Bronchial epithelial cell (primary cell): Measurements from ENCODE around the gene ANO10. TPM values are rescaled to one million over a fixed set of nuclear protein-coding genes. Genes with fewer than 3 reads are reported as not detected.
A peak's percentile ranks its signal among the peaks of the same experiment; 100 is the strongest.

ENCODE experiments used
- DNase-seq: peaks from one replicate; pipeline ENCODE4 v3.0.0-alpha.2; 2010; ENCODE audit warnings: low read depth
- FAIRE-seq: peaks from 2 replicates; lab custom pipeline; 2011; peaks lifted over from hg19 to GRCh38; lab: Jason Lieb, UNC
- H3K27me3 ChIP-seq: 2 replicates; pipeline ENCODE4 v1.5.1; 2011; ENCODE audit warnings: low read length; ENCODE audit not compliant: control insufficient read depth, insufficient read depth
- H3K36me3 ChIP-seq: 2 replicates; pipeline ENCODE4 v1.5.1; 2011; ENCODE audit warnings: low read length; ENCODE audit not compliant: control insufficient read depth, insufficient read depth
- H3K4me3 ChIP-seq: 2 replicates; pipeline ENCODE4 v1.5.1; 2011; ENCODE audit warnings: mild to moderate bottlenecking, low read depth, low read length, control low read depth
- total RNA-seq: library from RNA; depleted of rRNA; stranded (reverse); fragments of >200 nt; gene quantifications from 2 replicates; pipeline ENCODE4 v1.2.1, GENCODE V29; 2014
- TF ChIP-seq, protein P1 (sequence below): IDR thresholded peaks from 2 replicates; pipeline ENCODE4 v1.5.1; 2011; ENCODE audit warnings: mild to moderate bottlenecking, moderate library complexity, low read length, control low read depth, inconsistent platforms; ENCODE audit not compliant: insufficient read depth, severe bottlenecking

Gene ANO10
- total RNA-seq, 1 donor from 2014 or later, result 25.8 TPM

DNA sequence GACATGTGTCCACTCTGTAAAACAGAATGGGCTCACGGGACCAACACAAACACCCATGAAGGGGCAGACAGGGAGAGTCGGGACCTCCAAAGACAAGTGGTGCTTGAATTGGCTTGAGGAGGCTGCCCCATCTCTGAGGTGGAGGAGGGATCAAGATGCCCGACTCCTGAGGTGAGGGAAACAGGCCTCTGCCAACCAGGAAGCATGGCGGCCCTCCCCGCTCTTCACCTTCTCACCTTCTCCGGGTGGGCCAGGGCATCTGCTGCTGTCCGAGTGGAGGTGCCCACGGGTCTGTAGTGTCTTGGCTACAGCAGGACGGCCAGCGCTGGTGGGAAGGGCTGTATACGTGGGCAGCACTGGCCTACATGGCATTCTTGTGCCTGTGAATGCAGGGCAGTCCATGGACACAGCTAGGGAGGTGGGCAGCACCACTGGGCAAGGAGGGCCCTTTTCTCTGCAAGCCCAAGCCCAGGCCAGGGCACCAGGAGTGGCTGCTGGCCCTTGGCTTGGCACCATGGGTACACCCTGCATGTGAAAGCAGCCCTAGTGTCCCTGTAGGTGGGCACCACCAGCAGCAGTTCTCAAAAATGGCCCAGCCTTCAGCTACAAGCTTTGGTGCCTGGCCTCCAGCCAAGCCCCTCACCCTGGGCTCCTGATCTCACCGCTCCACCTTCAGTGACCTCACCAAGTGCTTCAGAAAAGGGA, 256.1 kb downstream of the ANO10 start:
- TF ChIP-seq, protein P1, sequence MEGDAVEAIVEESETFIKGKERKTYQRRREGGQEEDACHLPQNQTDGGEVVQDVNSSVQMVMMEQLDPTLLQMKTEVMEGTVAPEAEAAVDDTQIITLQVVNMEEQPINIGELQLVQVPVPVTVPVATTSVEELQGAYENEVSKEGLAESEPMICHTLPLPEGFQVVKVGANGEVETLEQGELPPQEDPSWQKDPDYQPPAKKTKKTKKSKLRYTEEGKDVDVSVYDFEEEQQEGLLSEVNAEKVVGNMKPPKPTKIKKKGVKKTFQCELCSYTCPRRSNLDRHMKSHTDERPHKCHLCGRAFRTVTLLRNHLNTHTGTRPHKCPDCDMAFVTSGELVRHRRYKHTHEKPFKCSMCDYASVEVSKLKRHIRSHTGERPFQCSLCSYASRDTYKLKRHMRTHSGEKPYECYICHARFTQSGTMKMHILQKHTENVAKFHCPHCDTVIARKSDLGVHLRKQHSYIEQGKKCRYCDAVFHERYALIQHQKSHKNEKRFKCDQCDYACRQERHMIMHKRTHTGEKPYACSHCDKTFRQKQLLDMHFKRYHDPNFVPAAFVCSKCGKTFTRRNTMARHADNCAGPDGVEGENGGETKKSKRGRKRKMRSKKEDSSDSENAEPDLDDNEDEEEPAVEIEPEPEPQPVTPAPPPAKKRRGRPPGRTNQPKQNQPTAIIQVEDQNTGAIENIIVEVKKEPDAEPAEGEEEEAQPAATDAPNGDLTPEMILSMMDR, result no peak
- H3K36me3 ChIP-seq, result peaks cover 1% of the 10 kb centered on the region
- DNase-seq (no peak), FAIRE-seq (peak; percentile 70)
- no peak overlapping the region for H3K4me3 ChIP-seq
- H3K27me3 ChIP-seq, result no peaks in the 10 kb centered on the region

DNA sequence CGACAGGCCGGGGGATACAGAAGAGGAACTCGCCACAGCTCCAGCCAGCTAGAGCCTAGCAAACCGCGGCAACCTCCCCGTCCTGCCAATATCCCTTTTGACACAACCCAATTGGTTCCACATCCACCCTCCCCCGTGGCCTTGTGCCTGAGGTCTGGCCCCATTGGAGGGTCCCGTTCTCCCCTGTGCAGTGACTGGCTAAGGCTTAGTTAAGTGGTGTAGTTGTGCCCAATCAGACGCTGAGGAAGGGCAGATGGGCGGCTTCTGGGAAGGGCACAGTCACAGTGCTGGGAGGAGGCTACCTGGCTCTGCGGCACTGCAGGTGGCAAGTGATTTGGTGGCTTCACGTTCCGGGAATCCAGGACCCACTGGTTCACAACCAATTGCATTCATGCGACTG, 256.9 kb downstream of the ANO10 start:
- no peaks in the 10 kb centered on the region for H3K27me3 ChIP-seq
- H3K4me3 ChIP-seq, result no peak overlapping the region
- no peak for DNase-seq
- FAIRE-seq, result no peak
- peaks cover 1% of the 10 kb centered on the region for H3K36me3 ChIP-seq
- TF ChIP-seq, protein P1, result no peak

DNA sequence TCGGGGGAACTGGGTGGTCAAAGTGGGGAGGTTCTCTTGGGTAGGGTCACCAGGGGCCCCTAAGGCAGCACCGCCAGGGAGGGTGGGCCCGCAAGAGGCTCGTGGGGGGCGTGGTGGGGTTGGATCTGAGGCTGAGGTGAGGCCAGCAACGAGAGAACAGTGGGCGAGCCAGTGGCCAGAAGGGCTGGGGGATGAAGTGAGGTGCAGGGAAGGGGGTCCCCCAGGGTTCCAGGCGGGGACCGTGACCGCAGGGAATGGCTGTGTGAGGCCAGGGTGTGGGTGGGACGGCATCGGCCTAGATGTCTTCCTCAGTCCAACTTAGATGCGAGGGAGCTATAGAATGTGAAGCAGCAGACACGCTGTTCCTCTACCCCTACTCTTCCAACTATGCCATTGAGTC, 257.3 kb downstream of the ANO10 start:
- FAIRE-seq, result no peak
- Histone ChIP-seq H3K4me3 (no peak overlapping the region), H3K27me3 (no peaks in the 10 kb centered on the region), H3K36me3 (peaks cover 1% of the 10 kb centered on the region)
- TF ChIP-seq, protein P1, result no peak
- no peak for DNase-seq

DNA sequence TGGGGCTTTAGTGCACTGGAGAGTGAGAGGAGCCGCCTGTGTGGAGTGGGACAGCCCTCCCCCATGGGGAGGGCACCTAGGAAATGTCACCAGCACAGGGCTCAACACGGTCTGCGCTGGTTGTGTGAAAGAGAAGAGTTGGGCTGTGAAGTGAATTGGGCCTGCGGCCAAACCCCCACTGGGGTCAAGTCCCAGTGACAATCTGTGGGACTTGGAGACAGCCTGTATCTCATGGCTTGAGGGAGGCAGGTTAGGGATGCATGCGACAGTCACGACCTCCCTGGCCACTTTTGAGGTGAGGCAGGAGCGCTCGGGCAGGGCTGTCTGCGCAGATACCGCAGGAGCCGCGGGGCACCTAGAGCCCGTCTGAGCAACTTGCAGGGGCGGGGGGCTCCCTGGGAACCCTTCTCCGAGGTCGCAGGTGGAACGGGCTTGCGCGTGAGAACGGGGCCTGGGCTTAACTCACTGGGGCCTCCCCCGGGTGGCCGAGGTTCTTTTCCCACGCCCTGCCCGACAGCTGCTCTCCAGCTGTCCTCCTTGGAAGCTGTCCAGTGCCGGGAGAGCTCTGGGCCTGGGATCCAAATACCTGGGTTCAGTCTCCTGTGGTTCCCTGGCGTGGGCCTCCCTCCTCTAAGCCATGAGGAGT, 258.1 kb downstream of the ANO10 start:
- FAIRE-seq (no peak), DNase-seq (no peak)
- Histone ChIP-seq H3K27me3 (no peaks in the 10 kb centered on the region), H3K4me3 (no peak overlapping the region), H3K36me3 (peaks cover 1% of the 10 kb centered on the region)
- TF ChIP-seq, protein P1, result no peak

DNA sequence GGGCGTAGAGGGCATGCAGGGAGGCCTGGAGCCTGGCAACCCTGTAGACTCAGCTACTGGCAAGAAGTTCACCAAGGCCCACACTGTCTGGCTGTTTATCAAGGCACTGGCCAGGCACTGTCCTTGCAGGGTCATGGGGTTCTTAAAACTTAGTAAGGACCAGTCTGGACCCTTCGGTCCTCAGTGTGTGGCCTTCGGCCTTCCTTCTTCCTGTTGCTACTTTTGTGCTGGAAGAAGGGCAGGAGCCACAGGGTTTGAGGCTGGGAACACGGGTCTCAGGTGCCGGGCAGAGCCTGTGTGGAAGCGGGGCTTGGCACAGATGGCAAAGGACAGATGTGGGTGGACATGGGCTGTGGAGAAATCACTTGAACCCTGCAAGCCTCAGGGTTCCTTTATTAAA, 258.9 kb downstream of the ANO10 start:
- peaks cover 1% of the 10 kb centered on the region for H3K36me3 ChIP-seq
- TF ChIP-seq, protein P1, result no peak
- FAIRE-seq, result no peak
- no peak overlapping the region for H3K4me3 ChIP-seq
- DNase-seq, result no peak
- no peaks in the 10 kb centered on the region for H3K27me3 ChIP-seq
